ENCODE data around the gene SIL1. TPM values are rescaled to one million over a fixed set of nuclear protein-coding genes. Genes with fewer than 3 reads are reported as not detected.

SIL1 gene
- total and polyA plus RNA-seq, 2 of the 13 experiments (the other 11 are each of a cell fraction or from before 2014, with no cell fraction given), result 26.0 to 30.0 TPM

- whole genome bisulfite sequencing (ENCODE audit: low lambda C conversion rate), result 31% methylated on average over 3 of the region's 3 CpGs
- intact Hi-C loops (cut with micrococcal nuclease; ENCODE audit: unreplicated experiment), result loop anchor here (10.0 kb wide), 1 partner anchor 123 kb away; no protein-coding TSS in a partner anchor
- ChIA-PET CTCF (ENCODE audit: low intra/inter-chr PET ratio, low total read pairs) (no interaction called here), POLR2A (interaction anchor here (1.8 kb wide), 1 partner anchor 57 kb away, joined by 5 read pairs; the partner anchor contains the start of gene SIL1)
- Histone ChIP-seq H4K20me1 (ENCODE audit: insufficient read depth, low read length) (no peaks in the 10 kb centered on the region; the same call in 1 of the 2 replicates), H3K9me3 (ENCODE audit: low read length) (no peaks in the 10 kb centered on the region), H3K4me2 (ENCODE audit: low read depth, low read length) (peak overlapping the region; percentile 33), H2AFZ (ENCODE audit: low read length) (no peak overlapping the region), H3K9ac (ENCODE audit: insufficient read depth, low read depth, low read length) (no peak overlapping the region), H3K27ac (ENCODE audit: extremely low read length, insufficient read depth, low read length) (peak overlapping the region; percentile 42), H3K27me3 (ENCODE audit: control insufficient read depth in 1 of 2, insufficient read depth in 2 of 2, low read length in 2 of 2) (no peaks in the 10 kb centered on the region), H3K4me3 (replicated peaks in 1 of 3; ENCODE audit: insufficient read depth in 1 of 3, low read depth in 2 of 3, low read length in 3 of 3) (no peak overlapping the region), H3K36me3 (replicated peaks in 1 of 2; ENCODE audit: control insufficient read depth in 1 of 2, insufficient read depth in 2 of 2, low read length in 2 of 2) (no peaks in the 10 kb centered on the region), H3K4me1 (ENCODE audit: insufficient read depth, low read length) (peaks cover 36% of the 10 kb centered on the region), H3K79me2 (ENCODE audit: insufficient read depth, low read length) (no peaks in the 10 kb centered on the region)
- FAIRE-seq (peak; percentile 80), DNase-seq (ENCODE audit: low spot score) (peak; percentile 62), ATAC-seq (peak; percentile 88)
- in situ Hi-C loops (cut with HindIII; ENCODE audit: extremely low pct_ligation_motif_present, low pct_unique_long_range_greater_than_20kb), result no loop called here
- BruUV-seq (replicated peaks), result no TSS peak
- TF ChIP-seq NR2F2 (IDR thresholded peaks at IDR 0.05; ENCODE audit: borderline replicate concordance, low read depth) (0 out of 2 replicates have a peak, but pooled peaks have one; percentile 27), ZMYM4 (CRISPR knock-in tag; IDR thresholded peaks at IDR 0.05) (peak; percentile 56; the same call in 1 of the 2 replicates), ZNF576 (CRISPR knock-in tag; IDR thresholded peaks at IDR 0.05) (no peak), KDM5A (IDR thresholded peaks at IDR 0.05; ENCODE audit: borderline replicate concordance, low read length) (no peak), SALL2 (CRISPR knock-in tag; IDR thresholded peaks at IDR 0.05) (no peak), TCF7 (IDR thresholded peaks at IDR 0.05; ENCODE audit: low read depth) (peak; percentile 33), ZNF784 (CRISPR knock-in tag; IDR thresholded peaks at IDR 0.05; ENCODE audit: borderline replicate concordance) (no peak), ZNF256 (CRISPR knock-in tag; conservative IDR thresholded peaks at IDR 0.05) (no peak), ZNF224 (CRISPR knock-in tag; IDR thresholded peaks at IDR 0.05) (no peak), ZBTB3 (CRISPR knock-in tag; IDR thresholded peaks at IDR 0.05; ENCODE audit: borderline replicate concordance, low read depth) (no peak), THAP8 (CRISPR knock-in tag; IDR thresholded peaks at IDR 0.05; ENCODE audit: borderline replicate concordance) (no peak), NR2F6 (IDR thresholded peaks at IDR 0.05) (peak; percentile 45), NR2F6 (CRISPR knock-in tag; IDR thresholded peaks at IDR 0.05) (peak; percentile 51; the same call in 1 of the 2 replicates), ZNF430 (CRISPR knock-in tag; IDR thresholded peaks at IDR 0.05) (no peak), ZNF644 (CRISPR knock-in tag; IDR thresholded peaks at IDR 0.05; ENCODE audit: low read depth) (peak; percentile 65), BCL3 (CRISPR knock-in tag; IDR thresholded peaks at IDR 0.05) (no peak), POLR2A (IDR thresholded peaks at IDR 0.05; ENCODE audit: insufficient read depth in 1 of 2, low read depth in 2 of 2, low read length in 2 of 2) (no peak), NR0B2 (CRISPR knock-in tag; IDR thresholded peaks at IDR 0.05) (no peak), ZNF776 (CRISPR knock-in tag; IDR thresholded peaks at IDR 0.05) (no peak), TRIM22 (IDR thresholded peaks at IDR 0.05) (no peak), HIVEP1 (CRISPR knock-in tag; IDR thresholded peaks at IDR 0.05) (no peak)
These were observed 56.5 kb downstream of the SIL1 start for GRCh38 chr5:139141446-139142204.
